IPS-20b (cell line): Measurements from ENCODE around the gene GNAT1.

Experiments
- H3K27ac ChIP-seq: one replicate; pipeline ENCODE4 v1.5.1; 2013; ENCODE audit warnings: low read length
- H3K27me3 ChIP-seq: 2 replicates; pipeline ENCODE4 v1.6.1; 2013; ENCODE audit warnings: mild to moderate bottlenecking, low read length, inconsistent platforms; ENCODE audit not compliant: insufficient read depth
- H3K36me3 ChIP-seq: 2 replicates; pipeline ENCODE4 v1.6.1; 2013; ENCODE audit warnings: low read depth, mild to moderate bottlenecking, inconsistent platforms, low read length, moderate library complexity; ENCODE audit not compliant: insufficient read depth
- H3K4me1 ChIP-seq: 2 replicates; pipeline ENCODE4 v1.6.1; 2013; ENCODE audit warnings: mild to moderate bottlenecking, control low read depth, inconsistent platforms, low read length, moderate library complexity; ENCODE audit not compliant: insufficient read depth
- H3K4me3 ChIP-seq: 2 replicates; pipeline ENCODE4 v1.5.1; 2013; ENCODE audit warnings: mild to moderate bottlenecking, low read length, inconsistent platforms
- H3K9ac ChIP-seq: 2 replicates; pipeline ENCODE4 v1.6.1; 2013; ENCODE audit warnings: low read depth, mild to moderate bottlenecking, inconsistent platforms, low read length, moderate library complexity
- H3K9me3 ChIP-seq: 2 replicates; pipeline ENCODE4 v1.6.1; 2013; ENCODE audit warnings: mild to moderate bottlenecking, low read depth, low read length, inconsistent platforms; ENCODE audit not compliant: insufficient read depth

The GNAT1 gene

GRCh38 chr3:50169858-50170257, 21.6 kb upstream of the GNAT1 start:
- H3K9ac ChIP-seq: no peak overlapping the region
- H3K27ac ChIP-seq: no peak overlapping the region
- peaks cover 22% of the 10 kb centered on the region for H3K4me1 ChIP-seq
- H3K27me3 ChIP-seq: no peaks in the 10 kb centered on the region
- H3K9me3 ChIP-seq: no peaks in the 10 kb centered on the region
- H3K4me3 ChIP-seq: no peak overlapping the region
- peaks cover 14% of the 10 kb centered on the region; the same call in 1 of the 2 replicates for H3K36me3 ChIP-seq

GRCh38 chr3:50170689-50171088, 20.7 kb upstream of the GNAT1 start:
- Histone ChIP-seq H3K9me3 (no peaks in the 10 kb centered on the region), H3K27ac (no peak overlapping the region), H3K9ac (no peak overlapping the region), H3K36me3 (peaks cover 20% of the 10 kb centered on the region; the same call in 1 of the 2 replicates), H3K27me3 (no peaks in the 10 kb centered on the region), H3K4me1 (peaks cover 13% of the 10 kb centered on the region), H3K4me3 (no peak overlapping the region)

- peaks cover 31% of the 10 kb centered on the region for H3K36me3 ChIP-seq
- H3K9me3 ChIP-seq: no peaks in the 10 kb centered on the region
- no peak overlapping the region for H3K9ac ChIP-seq
- no peak overlapping the region for H3K4me3 ChIP-seq
- H3K4me1 ChIP-seq: peaks cover 5% of the 10 kb centered on the region
- H3K27ac ChIP-seq: no peak overlapping the region
- H3K27me3 ChIP-seq: no peaks in the 10 kb centered on the region
These were observed 19.7 kb upstream of the GNAT1 start for GRCh38 chr3:50171540-50172301.

- Histone ChIP-seq H3K9ac (no peak overlapping the region), H3K4me3 (no peak overlapping the region), H3K9me3 (no peaks in the 10 kb centered on the region), H3K4me1 (no peaks in the 10 kb centered on the region), H3K36me3 (peaks cover 38% of the 10 kb centered on the region), H3K27ac (no peak overlapping the region), H3K27me3 (no peaks in the 10 kb centered on the region)
These were observed 18.7 kb upstream of the GNAT1 start for GRCh38 chr3:50172626-50173220.

- peaks cover 38% of the 10 kb centered on the region for H3K36me3 ChIP-seq
- H3K4me1 ChIP-seq: no peaks in the 10 kb centered on the region
- H3K27ac ChIP-seq: no peak overlapping the region
- H3K9me3 ChIP-seq: no peaks in the 10 kb centered on the region
- H3K4me3 ChIP-seq: no peak overlapping the region
- H3K9ac ChIP-seq: no peak overlapping the region
- no peaks in the 10 kb centered on the region for H3K27me3 ChIP-seq
These were observed 17.5 kb upstream of the GNAT1 start for GRCh38 chr3:50173685-50174516.

- peaks cover 38% of the 10 kb centered on the region for H3K36me3 ChIP-seq
- H3K9ac ChIP-seq: no peak overlapping the region
- no peaks in the 10 kb centered on the region for H3K27me3 ChIP-seq
- no peaks in the 10 kb centered on the region for H3K4me1 ChIP-seq
- H3K9me3 ChIP-seq: no peaks in the 10 kb centered on the region
- no peak overlapping the region for H3K27ac ChIP-seq
- H3K4me3 ChIP-seq: no peak overlapping the region
These were observed 16.9 kb upstream of the GNAT1 start for GRCh38 chr3:50174517-50174895.

GRCh38 chr3:50174947-50175524, 16.4 kb upstream of the GNAT1 start:
- H3K4me1 ChIP-seq: no peaks in the 10 kb centered on the region
- peaks cover 38% of the 10 kb centered on the region for H3K36me3 ChIP-seq
- H3K4me3 ChIP-seq: no peak overlapping the region
- no peak overlapping the region for H3K27ac ChIP-seq
- no peak overlapping the region for H3K9ac ChIP-seq
- no peaks in the 10 kb centered on the region for H3K27me3 ChIP-seq
- H3K9me3 ChIP-seq: no peaks in the 10 kb centered on the region

- no peaks in the 10 kb centered on the region for H3K27me3 ChIP-seq
- peaks cover 38% of the 10 kb centered on the region for H3K36me3 ChIP-seq
- H3K9ac ChIP-seq: no peak overlapping the region
- no peaks in the 10 kb centered on the region for H3K4me1 ChIP-seq
- H3K27ac ChIP-seq: no peak overlapping the region
- no peaks in the 10 kb centered on the region for H3K9me3 ChIP-seq
- no peak overlapping the region for H3K4me3 ChIP-seq
These were observed 14.1 kb upstream of the GNAT1 start for GRCh38 chr3:50177346-50177745.

GRCh38 chr3:50179710-50180109, 11.7 kb upstream of the GNAT1 start:
- no peaks in the 10 kb centered on the region for H3K9me3 ChIP-seq
- H3K36me3 ChIP-seq: peaks cover 35% of the 10 kb centered on the region

GRCh38 chr3:50181985-50182384, 9.4 kb upstream of the GNAT1 start:
- Histone ChIP-seq H3K4me1 (no peaks in the 10 kb centered on the region), H3K9ac (no peak overlapping the region), H3K36me3 (peaks cover 27% of the 10 kb centered on the region), H3K27ac (no peak overlapping the region), H3K9me3 (no peaks in the 10 kb centered on the region), H3K4me3 (no peak overlapping the region), H3K27me3 (no peaks in the 10 kb centered on the region)

More at GRCh38 chr3:50179710-50180109, 11.7 kb upstream of the GNAT1 start:
- H3K27ac ChIP-seq: no peak overlapping the region
- H3K4me3 ChIP-seq: no peak overlapping the region
- H3K27me3 ChIP-seq: no peaks in the 10 kb centered on the region
- H3K4me1 ChIP-seq: no peaks in the 10 kb centered on the region
- H3K9ac ChIP-seq: no peak overlapping the region

GRCh38 chr3:50182533-50183099, 8.8 kb upstream of the GNAT1 start:
- H3K27me3 ChIP-seq: no peaks in the 10 kb centered on the region
- H3K4me3 ChIP-seq: no peak overlapping the region
- H3K9ac ChIP-seq: no peak overlapping the region
- no peak overlapping the region for H3K27ac ChIP-seq
- no peaks in the 10 kb centered on the region for H3K9me3 ChIP-seq
- H3K36me3 ChIP-seq: peaks cover 23% of the 10 kb centered on the region
- H3K4me1 ChIP-seq: no peaks in the 10 kb centered on the region
